Measurements from ENCODE around the gene ZNF41. TPM values are rescaled to one million over a fixed set of nuclear protein-coding genes. Genes with fewer than 3 reads are reported as not detected.

The ZNF41 gene
- polyA plus RNA-seq (2011; rRNA removed) (6.1 and 6.5 TPM in 2 replicates), polyA plus RNA-seq (2017; fragmentation: RNase III; extraction: RNeasy Plus Mini Kit Qiagen cat#74134 plus additional on column Dnase treatment) (3.5 to 3.8 TPM (median 3.6 TPM) in 3 replicates), polyA minus RNA-seq (2011; rRNA and poly(A)+ RNA removed) (4.8 and 4.9 TPM in 2 replicates)
- polyA plus RNA-seq (2012; cell fraction: cytosol; rRNA removed) = 1.4 and 2.0 TPM in 2 replicates
- polyA plus RNA-seq (2012; cell fraction: nucleus; rRNA removed) = 1.4 and 2.6 TPM in 2 replicates

DNA sequence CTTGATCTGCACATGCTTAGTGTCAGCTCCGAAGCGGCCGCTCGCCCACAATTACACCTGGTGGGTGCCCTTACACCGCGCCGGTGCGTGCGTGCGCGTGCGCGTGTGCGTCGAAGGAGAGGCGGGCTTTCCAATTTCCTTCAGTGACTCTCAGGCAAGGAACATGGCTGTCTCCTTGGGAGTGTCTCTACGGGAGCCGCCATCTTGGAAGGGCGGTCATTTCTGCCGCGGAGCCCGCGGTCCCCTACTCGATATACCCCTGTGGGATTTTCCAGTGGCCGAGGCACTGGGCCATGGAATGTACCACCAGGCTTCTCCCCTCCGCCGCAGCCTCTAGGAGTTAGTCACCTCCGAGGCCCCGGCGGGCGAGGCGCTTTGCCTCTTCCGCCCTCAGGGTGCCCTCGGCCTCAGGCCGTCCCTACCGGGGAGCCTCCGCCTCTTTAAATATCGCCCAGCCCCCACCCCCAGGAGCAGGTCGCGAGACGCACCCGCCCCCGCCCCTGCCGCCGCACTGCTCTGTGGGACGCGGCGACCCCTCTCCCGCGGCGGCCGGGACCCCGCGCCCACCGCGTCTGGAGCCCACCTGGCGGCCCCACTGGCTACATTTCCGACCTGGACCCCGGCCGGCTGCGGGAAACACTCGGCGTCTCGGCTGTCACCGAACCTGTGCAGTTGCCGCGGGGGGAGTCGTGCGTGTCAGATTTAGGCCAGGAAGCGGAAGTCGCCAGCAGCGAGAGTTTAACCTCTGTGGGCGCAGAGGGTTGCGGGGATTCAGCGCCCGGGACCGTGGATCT is at the start of gene ZNF41:
Gene ZNF41 (minus strand): TSS at position 711 of the 794 bp plus-strand sequence. CDS start 15,741 bp downstream, outside the sequence.
- CTCF ChIA-PET = no interaction called here

DNA sequence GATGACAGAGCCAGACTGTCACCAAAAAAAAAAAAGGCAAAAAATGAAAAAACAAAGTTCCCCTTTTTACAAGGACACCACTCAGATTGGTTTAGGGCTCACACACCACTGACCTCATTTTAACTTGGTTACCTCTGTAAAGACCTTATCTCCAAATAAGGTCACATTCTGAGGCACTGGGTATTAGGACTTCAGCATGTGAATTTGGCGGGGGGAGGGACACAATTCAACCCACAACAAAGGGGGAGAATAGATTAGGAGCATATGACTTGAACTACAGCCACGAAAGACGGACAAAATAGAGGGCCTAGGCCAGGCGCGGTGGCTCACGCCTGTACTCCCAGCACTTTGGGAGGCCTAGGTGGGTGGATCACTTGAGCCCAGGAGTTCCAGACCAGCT is 47.0 kb upstream of the ZNF41 start:
- CTCF ChIA-PET = no interaction called here
- ATAC-seq = no peak
- no peak overlapping the region for H3K4me3 ChIP-seq
- no peaks in the 10 kb centered on the region for H3K4me1 ChIP-seq
- no peaks in the 10 kb centered on the region for H3K9me3 ChIP-seq
- TF ChIP-seq FOXS1 (CRISPR knock-in tag; IDR thresholded peaks at IDR 0.05) (no peak), SMC3 (IDR thresholded peaks at IDR 0.05) (no peak), CHD4 (IDR thresholded peaks at IDR 0.05; ENCODE audit: borderline replicate concordance) (no peak)
- TF ChIP-seq, protein P1, sequence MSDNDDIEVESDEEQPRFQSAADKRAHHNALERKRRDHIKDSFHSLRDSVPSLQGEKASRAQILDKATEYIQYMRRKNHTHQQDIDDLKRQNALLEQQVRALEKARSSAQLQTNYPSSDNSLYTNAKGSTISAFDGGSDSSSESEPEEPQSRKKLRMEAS (IDR thresholded peaks at IDR 0.05) = no peak
- H3K27ac ChIP-seq = no peak overlapping the region
- no peak for FAIRE-seq
- POLR2A ChIA-PET = no interaction called here
- 87% methylated on average over 6 of the region's 6 CpGs for WGBS (ENCODE audit: missing lambda C conversion rate)
- DNase-seq (ENCODE audit: low read depth in 1 of 2, low spot score in 1 of 2) = no peak
- no peak overlapping the region for H3K4me2 ChIP-seq

More for the DNA sequence above, at the start of gene ZNF41:
- POLR2A ChIA-PET = interaction anchor here (0.6 to 0.7 kb wide), 2 partner anchors 57 to 292 kb away, joined by 3 to 4 read pairs; no protein-coding TSS in a partner anchor
- 1% methylated on average over 10 of the region's 77 CpGs for WGBS (ENCODE audit: missing lambda C conversion rate)
- H3K4me3 ChIP-seq = peak within 1 kb of the TSS; percentile 84
- H3K9me3 ChIP-seq = no peaks in the 10 kb centered on the region
- peaks cover 13% of the 10 kb centered on the region; the same call in 2 of the 3 replicates for H3K4me1 ChIP-seq
- peak within 1 kb of the TSS; percentile 99 to 100 for H3K27ac ChIP-seq
- ATAC-seq (peak; percentile 94 to 96), FAIRE-seq (peak; percentile 89), DNase-seq (ENCODE audit: low read depth in 1 of 2, low spot score in 1 of 2) (peak; percentile 86 to 92)
- H3K4me2 ChIP-seq = peak within 1 kb of the TSS; percentile 86
- no peak for TF ChIP-seq CHD2 (IDR thresholded peaks at IDR 0.05; ENCODE audit: low read length, partially characterized antibody)
- TF ChIP-seq MAFK (IDR thresholded peaks at IDR 0.05; ENCODE audit: partially characterized antibody) = no peak
- no peak for TF ChIP-seq TFCP2L1 (CRISPR knock-in tag; IDR thresholded peaks at IDR 0.05)
- TF ChIP-seq BCL3 (IDR thresholded peaks at IDR 0.05) = 0 out of 3 replicates have a peak, but pooled peaks have one; percentile 20
- peak; percentile 44 for TF ChIP-seq PHF8 (IDR thresholded peaks at IDR 0.05; ENCODE audit: borderline replicate concordance, low read depth)
- peak; percentile 41 to 69; a peak in 3 of 5 replicates for TF ChIP-seq JUN (IDR thresholded peaks at IDR 0.05)
- TF ChIP-seq, protein P2, sequence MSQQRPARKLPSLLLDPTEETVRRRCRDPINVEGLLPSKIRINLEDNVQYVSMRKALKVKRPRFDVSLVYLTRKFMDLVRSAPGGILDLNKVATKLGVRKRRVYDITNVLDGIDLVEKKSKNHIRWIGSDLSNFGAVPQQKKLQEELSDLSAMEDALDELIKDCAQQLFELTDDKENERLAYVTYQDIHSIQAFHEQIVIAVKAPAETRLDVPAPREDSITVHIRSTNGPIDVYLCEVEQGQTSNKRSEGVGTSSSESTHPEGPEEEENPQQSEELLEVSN (IDR thresholded peaks at IDR 0.05; ENCODE audit: borderline replicate concordance, low read depth) = peak; percentile 51; the same call in 1 of the 2 replicates
- TF ChIP-seq, protein P1 (IDR thresholded peaks at IDR 0.05) = peak; percentile 65; the same call in 1 of the 2 replicates
- TF ChIP-seq POLR2A (IDR thresholded peaks at IDR 0.05; ENCODE audit: low read length) = peak; percentile 66
- TF ChIP-seq FOSL2 (IDR thresholded peaks at IDR 0.05) = no peak
- TF ChIP-seq FOSL2 (CRISPR knock-in tag; IDR thresholded peaks at IDR 0.05) = peak; percentile 15; the same call in 1 of the 2 replicates

GRCh38 chrX:47529548-47529947 is 46.5 kb upstream of the ZNF41 start:
- H3K4me3 ChIP-seq = no peak overlapping the region
- no peaks in the 10 kb centered on the region for H3K4me1 ChIP-seq
- WGBS (ENCODE audit: missing lambda C conversion rate) = 72% methylated on average over 6 of the region's 8 CpGs
- H3K27ac ChIP-seq = no peak overlapping the region
- ATAC-seq (no peak), FAIRE-seq (no peak), DNase-seq (ENCODE audit: low read depth in 1 of 2, low spot score in 1 of 2) (no peak)
- POLR2A ChIA-PET = no interaction called here
- H3K9me3 ChIP-seq = no peaks in the 10 kb centered on the region
- CTCF ChIA-PET = no interaction called here
- no peak overlapping the region for H3K4me2 ChIP-seq
- TF ChIP-seq ESRRA (IDR thresholded peaks at IDR 0.05; ENCODE audit: borderline replicate concordance, low read length) = no peak
- TF ChIP-seq HOXB13 (CRISPR knock-in tag; IDR thresholded peaks at IDR 0.05; ENCODE audit: low read depth) = no peak
- no peak for TF ChIP-seq BHLHE40 (IDR thresholded peaks at IDR 0.05; ENCODE audit: low read depth, low read length)
- TF ChIP-seq GATA3 (IDR thresholded peaks at IDR 0.05; ENCODE audit: borderline replicate concordance) = no peak
- TF ChIP-seq, protein P3, sequence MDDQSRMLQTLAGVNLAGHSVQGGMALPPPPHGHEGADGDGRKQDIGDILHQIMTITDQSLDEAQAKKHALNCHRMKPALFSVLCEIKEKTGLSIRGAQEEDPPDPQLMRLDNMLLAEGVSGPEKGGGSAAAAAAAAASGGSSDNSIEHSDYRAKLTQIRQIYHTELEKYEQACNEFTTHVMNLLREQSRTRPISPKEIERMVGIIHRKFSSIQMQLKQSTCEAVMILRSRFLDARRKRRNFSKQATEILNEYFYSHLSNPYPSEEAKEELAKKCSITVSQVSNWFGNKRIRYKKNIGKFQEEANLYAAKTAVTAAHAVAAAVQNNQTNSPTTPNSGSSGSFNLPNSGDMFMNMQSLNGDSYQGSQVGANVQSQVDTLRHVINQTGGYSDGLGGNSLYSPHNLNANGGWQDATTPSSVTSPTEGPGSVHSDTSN (IDR thresholded peaks at IDR 0.05) = no peak
- no peak for TF ChIP-seq HOXA7 (CRISPR knock-in tag; IDR thresholded peaks at IDR 0.05)
- TF ChIP-seq FOSB (CRISPR knock-in tag; IDR thresholded peaks at IDR 0.05) = no peak
- TF ChIP-seq PHF8 (IDR thresholded peaks at IDR 0.05; ENCODE audit: borderline replicate concordance, low read depth) = no peak
- TF ChIP-seq, protein P4, sequence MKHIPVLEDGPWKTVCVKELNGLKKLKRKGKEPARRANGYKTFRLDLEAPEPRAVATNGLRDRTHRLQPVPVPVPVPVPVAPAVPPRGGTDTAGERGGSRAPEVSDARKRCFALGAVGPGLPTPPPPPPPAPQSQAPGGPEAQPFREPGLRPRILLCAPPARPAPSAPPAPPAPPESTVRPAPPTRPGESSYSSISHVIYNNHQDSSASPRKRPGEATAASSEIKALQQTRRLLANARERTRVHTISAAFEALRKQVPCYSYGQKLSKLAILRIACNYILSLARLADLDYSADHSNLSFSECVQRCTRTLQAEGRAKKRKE (CRISPR knock-in tag; IDR thresholded peaks at IDR 0.05; ENCODE audit: low read depth) = no peak
- TF ChIP-seq SREBF2 (IDR thresholded peaks at IDR 0.05) = no peak
- no peak for TF ChIP-seq ZSCAN20 (CRISPR knock-in tag; IDR thresholded peaks at IDR 0.05)
- TF ChIP-seq REST (IDR thresholded peaks at IDR 0.05) = no peak
